Heart left ventricle (tissue), 13 donors: Measurements from ENCODE around the gene FUT3.

Experiments used
- CTCF ChIP-seq, 12 donors: fragments of 200-600 bp; sonication (generic) in 4 of 12; IDR thresholded peaks; one replicate each; pipeline versions ENCODE4 v1.5.0 to v1.8.0; 2018 to 2022; ENCODE audit warnings: antibody characterized with exemption in 12 of 12, mild to moderate bottlenecking in 5 of 12
- POLR2A ChIP-seq, 2 donors: fragments of 450-650 bp; IDR thresholded peaks; one replicate each; pipeline ENCODE4 v1.6.1; 2017; ENCODE audit warnings: antibody characterized with exemption in 2 of 2, mild to moderate bottlenecking in 2 of 2, moderate library complexity in 2 of 2
- donor health status: ischemic (EF 13 %, LVEDD 7.1; RV severe dilation, severe dysfunction).
- donor health status: DM: no; HTN: yes; CAD: no.
- donor health status: DM: no; HTN: no; CAD: no.
- donor health status: ischemic (EF 25% LVEDD 6.9; RV normal size, moderate dysfunction).
- donor health status: ischemic (EF 25% LVEDD 5.7; RV mildly dilated, moderate dysfunction).
- donor health status: ischemic (EF 35%, LVEDD 5.7; RV mildly dilated, moderate dysfunction).
- donor health status: nonischemic (EF 11% LVEDD 7.7; RV severe dilation, severe dysfunction).
- donor health status: DM: yes; HTN: yes; CAD: no.
- donor health status: PGD.
- donor health status: ischemic (EF 29% LVEDD 5.4; RV normal size, mild dysfunction).
- donor health status: nonischemic (EF 23%, LVEDD 6.1; RV moderate dilation, normal function).

GRCh38 chr19:5897189-5897969, 46.1 kb upstream of the FUT3 start:
- TF ChIP-seq CTCF (IDR thresholded peaks at IDR 0.05): no peak
- no peak for TF ChIP-seq POLR2A (IDR thresholded peaks at IDR 0.05)
